OCI-LY7 (cell line): ENCODE measurements around the gene SLC16A10.
A peak's percentile ranks its signal among the peaks of the same experiment; 100 is the strongest.

ENCODE experiments used
- EZH2phosphoT487 ChIP-seq: fragments of 200-600 bp; sonication (generic); IDR thresholded peaks from 2 replicates; pipeline ENCODE4 v1.6.1; 2018; ENCODE audit warnings: low read depth, borderline replicate concordance, mild to moderate bottlenecking, mixed run types, antibody characterized with exemption, low read length, moderate library complexity, mixed read lengths
- TF ChIP-seq, protein P1 (sequence below): fragments of 200-600 bp; sonication (generic); conservative IDR thresholded peaks from 2 replicates; pipeline ENCODE4 v1.5.1; 2014; ENCODE audit warnings: mild to moderate bottlenecking, antibody characterized with exemption, low read length, moderate library complexity, mixed read lengths

GRCh38 chr6:111088668-111089003 is 1.3 kb downstream of the SLC16A10 start:
- TF ChIP-seq, protein P1, sequence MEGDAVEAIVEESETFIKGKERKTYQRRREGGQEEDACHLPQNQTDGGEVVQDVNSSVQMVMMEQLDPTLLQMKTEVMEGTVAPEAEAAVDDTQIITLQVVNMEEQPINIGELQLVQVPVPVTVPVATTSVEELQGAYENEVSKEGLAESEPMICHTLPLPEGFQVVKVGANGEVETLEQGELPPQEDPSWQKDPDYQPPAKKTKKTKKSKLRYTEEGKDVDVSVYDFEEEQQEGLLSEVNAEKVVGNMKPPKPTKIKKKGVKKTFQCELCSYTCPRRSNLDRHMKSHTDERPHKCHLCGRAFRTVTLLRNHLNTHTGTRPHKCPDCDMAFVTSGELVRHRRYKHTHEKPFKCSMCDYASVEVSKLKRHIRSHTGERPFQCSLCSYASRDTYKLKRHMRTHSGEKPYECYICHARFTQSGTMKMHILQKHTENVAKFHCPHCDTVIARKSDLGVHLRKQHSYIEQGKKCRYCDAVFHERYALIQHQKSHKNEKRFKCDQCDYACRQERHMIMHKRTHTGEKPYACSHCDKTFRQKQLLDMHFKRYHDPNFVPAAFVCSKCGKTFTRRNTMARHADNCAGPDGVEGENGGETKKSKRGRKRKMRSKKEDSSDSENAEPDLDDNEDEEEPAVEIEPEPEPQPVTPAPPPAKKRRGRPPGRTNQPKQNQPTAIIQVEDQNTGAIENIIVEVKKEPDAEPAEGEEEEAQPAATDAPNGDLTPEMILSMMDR, result no peak
- TF ChIP-seq EZH2phosphoT487, result 0 out of 2 replicates have a peak, but pooled peaks have one; percentile 51
